Fibroblast of skin of left biceps (primary cell): ENCODE measurements around the gene GRB10.

Experiments used
- DNase-seq, 2 experiments: peaks; one replicate each; pipeline ENCODE4 v3.0.0-alpha.2; 2013; ENCODE audit warnings: low read depth in 2 of 2

GRB10 gene

DNA sequence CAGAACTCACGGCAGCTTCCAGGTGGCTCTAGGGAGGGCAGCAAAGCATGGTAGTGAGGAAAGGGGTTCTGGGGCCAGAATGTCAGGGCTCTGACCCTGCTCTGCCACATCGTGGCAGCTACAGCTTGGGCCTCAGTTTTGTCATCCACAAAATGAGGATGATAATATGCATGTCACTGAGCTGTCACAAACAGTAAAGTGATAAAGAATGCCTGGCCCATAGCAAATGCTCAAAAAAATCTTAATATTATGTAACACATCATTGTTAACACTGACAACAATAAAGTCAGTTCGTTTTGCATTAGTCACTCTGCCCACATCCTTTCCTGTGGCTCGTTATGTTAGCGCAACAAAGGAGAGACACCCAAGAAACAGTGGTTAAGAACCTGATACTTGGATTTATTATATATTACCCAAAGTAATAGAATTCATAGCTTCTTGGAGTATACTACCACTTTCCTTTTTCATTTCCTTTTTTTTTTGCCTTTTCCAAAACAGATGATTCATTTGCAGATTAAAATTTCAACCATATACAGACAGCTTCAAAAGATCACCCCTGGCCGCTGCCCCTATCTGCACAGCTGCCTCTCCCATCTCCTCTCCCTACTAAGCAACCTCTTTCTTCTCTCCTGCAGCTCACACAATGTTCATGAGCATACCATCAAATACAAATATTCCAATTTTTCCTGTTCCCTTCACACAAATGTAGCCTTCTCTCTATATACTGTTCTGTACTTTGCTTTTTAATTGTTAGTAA, 172.0 kb downstream of the GRB10 start:
- DNase-seq = peak in 1 of 2 experiments; percentile 10

DNA sequence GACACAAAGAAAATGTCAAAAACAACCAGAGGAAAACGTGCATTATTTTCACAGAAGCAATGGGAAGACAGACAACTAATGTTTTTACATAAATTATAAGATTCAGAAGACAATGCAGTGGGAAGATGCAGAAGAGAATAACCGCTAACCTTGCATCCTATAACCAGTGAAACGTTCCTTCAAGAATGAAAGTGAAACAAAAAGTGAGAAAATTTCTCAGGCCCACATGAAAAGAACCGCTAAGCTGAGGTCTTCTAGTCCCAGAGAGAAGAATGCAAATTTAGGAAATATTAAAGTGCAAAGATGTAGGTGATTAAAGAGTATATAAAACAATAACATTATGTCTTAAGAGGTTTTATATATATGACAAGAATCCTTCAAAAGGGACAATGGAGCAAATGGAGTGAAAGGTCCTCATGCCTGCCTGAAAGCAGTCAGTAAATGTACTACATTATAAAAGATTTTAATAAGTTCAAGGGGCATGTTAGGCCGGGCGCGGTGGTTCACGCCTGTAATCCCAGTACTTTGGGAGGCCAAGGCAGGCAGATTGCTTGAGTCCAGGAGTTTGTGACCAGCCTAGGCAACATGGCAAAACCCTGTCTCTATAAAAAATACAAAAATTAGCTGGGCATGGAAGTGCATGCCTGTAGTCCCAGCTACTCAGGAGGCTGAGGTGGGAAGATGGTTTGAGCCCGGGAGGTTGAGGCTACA, 174.3 kb downstream of the GRB10 start:
- no peak for DNase-seq

DNA sequence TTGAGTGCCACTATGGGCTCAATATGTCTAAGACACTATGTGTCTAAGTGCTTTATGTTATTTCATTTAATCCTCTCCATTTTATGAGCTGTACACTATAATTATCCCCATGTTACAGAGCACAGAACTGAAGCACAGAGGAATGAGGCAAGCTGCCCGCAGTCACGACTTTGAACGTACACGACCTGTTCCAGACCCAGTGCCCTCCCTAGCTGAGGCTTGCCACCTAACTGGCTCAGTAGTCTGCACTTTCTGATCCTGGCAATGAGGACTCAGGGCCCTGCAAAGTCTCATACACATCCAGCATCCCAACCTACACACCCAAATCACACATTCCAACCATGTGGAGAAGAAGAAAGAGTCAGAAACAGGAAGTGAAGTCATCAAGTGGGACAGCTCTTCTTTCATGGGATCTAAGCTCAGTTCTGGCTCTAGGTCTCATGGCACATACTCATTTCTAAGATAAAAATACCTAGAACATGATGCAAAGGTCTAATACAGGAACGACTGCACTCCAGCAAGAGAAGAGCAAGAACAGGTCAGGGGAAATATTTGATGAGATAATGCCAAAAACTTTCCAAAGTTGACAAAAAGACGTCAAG, 175.1 kb downstream of the GRB10 start:
- DNase-seq = no peak

DNA sequence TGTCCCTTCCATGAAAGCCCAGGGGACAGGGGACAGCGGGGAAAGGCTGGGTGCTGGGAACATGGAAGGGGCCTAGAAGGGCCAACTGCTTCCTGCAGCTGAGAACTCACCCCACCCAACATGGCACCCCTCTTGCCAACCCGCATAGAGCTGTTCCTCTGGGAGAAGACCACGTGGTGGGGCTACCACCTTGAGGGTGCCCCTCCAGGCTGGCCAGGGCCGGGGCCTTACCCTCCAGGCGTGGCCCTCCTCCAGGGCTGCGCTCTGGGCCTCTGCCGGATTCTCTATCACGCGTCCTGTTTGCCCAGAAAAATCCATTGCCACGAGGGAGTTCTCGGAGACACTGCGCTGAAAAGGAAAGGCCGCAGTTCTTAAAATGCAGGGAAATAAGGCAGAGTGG, 177.6 kb downstream of the GRB10 start:
- no peak for DNase-seq

DNA sequence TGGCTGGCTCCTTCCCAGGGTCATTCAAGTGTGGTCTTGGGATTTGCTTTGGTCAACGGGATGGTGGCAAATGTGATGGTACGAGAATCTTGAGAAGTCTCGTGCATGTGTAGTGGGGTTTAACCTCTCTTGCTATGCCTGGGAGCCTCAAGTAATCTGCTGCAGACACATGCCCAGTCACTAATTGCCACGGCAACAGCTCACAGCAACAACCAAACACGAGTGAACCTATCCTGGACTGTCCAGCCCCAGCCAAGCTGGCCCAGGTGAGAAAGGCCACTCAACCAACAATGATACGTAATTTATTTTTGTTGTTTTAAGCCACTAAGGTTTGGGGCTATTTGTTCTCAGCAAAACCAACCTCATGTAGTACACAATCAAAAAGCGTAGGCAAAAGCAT, 179.4 kb downstream of the GRB10 start:
- no peak for DNase-seq

DNA sequence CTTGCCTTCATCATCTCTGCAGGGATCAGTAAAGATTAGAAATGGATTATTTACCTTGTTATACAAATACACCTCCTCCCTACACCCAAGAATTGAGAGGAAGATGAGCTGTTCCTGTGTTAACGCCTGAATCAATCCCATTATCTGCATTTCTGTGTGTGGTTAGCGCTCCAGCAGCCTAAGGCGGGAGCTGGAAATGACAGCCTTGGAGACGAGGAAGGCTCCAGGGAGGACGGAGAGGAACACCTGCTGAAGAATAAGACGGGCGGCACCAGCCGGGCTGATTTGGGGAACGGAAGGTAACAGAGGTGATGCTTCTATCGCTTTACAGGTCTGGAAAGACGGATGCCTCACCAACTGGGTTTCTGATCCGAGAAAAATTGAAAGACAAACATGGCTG, 183.3 kb downstream of the GRB10 start:
- no peak for DNase-seq

DNA sequence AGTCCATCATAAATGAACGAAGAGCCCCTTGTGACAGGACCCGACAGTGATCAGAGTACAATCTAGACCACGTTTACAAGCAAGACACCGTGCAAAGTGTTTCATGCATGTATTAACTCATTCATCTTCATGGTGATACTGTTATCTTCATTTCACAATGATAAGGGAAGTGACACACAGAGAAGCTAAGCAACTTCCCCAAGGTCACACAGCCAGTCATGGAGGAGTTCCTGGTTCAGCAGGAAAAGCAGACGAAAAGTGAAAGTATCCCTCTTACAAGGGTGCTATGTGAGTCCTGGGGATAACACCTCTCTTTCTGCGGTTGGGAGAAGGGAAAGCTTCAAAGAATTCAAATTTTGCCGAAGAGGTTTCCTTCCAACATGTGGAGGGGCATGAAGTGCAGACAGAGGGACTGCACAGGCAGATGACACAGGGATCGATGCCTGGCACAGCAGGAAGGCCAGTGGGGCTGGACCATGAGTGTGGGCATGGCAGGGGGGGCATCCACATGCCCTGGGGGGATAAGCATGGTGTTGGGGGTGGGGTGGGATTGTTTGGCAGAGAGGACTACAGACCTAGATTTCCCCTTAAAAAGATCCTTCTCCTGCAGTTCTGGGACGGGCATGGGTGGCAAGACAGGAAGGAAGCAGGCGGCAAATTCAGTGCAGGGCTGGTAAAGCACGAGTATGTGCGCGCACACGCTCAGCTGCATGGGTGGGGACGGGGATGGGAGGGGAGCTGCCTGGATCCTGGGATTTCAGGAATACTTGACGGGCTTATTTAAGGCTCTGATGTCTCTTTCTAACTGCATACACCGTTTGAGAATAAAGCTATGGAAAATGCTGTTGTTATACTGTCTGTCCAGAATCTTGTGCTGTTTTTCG, 184.0 kb downstream of the GRB10 start:
- no peak for DNase-seq

DNA sequence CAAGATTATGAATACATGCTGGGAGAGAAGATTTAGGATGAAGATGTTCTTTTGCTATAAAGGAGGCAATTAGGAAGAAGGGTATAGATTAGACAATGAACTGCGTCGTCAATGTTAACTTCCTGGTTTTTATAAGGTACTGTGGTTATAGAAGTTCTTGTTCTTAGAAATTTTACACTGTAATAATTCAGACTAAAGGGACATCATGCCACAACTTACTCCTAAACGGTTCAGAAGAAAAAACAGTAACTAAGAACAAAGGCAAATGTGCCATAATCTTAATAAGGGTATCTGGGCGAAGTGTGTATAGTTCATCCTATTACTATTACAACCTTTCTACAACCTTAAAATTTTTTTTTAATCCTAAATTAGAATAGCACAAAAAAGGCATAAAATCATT, 186.2 kb downstream of the GRB10 start:
- no peak for DNase-seq

DNA sequence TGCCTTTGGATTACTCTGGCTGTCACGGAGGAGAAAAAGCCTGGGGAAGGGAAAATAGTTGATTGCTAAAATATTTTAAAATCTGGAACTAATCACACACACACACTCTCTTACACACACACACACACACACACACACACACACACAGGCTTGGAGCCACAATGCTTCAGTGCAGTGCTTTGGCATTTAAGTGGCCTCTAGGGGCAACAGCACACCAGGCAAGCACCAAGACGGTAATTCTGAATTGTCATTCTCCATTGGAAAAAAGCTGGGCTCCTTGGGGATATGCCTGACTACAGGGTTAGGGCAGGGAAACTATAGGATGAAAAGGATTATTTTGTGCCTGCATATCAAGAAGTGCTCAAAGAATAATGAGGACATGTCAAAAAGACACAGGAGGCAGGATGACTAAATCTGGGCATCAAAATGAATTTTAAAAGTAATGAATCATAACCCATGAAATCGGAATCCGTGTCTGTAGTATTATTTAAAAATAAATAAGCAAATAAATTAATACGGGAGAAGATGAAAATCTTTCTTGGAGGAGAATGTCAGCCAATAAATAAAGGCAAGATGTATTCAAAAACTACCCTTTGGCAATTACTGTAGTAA, 187.1 kb downstream of the GRB10 start:
- DNase-seq = peak; percentile 10 to 24

DNA sequence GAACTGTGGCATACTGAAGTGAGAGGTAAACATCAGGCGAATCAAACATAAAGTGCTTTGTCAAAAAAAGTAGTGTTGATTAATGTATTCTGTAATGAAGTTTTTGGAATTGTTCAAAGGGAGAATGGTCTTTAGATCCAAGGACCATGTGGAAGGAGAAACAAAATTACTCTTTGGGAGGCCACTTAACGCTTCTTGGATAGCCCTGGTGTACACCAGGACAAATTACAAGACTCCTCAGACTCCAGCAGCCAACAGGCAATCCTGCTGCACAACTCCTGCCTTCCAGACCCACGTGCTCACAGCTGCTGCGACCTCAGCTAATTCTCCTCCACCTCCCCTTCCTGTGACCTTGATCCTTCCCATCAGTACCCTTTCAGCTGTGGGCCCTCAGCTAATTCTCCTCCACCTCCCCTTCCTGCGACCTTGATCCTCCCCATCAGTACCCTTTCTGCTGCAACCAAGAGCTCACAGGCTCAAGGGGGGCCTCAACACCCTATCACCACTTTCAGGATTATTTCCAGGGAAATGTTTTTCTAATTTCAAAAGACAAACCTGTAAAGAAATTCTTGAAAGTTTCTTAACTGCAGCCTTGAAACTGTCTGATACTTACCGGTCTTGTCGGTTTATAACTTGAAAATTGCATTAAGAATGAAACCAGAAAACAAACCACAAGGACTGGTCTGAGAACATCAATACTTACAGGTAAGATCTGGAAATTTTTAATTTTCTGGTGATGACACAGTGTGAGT, 187.8 kb downstream of the GRB10 start:
- no peak for DNase-seq

DNA sequence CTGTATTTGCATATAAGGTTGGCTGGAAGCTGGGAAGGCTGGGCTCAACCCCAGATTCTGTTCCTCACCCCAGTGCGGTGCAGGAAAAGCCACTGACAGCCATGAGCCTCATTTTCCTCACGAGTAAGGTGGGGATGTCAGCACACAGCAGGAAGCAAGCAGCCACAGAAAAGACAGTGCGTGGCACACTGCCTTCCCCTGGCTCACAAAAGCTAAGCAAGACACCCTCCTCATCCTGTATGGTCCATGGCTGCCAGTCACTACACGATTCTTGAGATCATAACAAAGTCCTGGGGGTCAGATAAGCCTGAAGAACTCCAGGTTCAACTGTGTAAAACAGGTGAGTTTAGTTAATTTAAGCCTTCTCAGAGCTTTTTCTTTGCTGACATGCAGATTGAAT, 188.6 kb downstream of the GRB10 start:
- no peak for DNase-seq

DNA sequence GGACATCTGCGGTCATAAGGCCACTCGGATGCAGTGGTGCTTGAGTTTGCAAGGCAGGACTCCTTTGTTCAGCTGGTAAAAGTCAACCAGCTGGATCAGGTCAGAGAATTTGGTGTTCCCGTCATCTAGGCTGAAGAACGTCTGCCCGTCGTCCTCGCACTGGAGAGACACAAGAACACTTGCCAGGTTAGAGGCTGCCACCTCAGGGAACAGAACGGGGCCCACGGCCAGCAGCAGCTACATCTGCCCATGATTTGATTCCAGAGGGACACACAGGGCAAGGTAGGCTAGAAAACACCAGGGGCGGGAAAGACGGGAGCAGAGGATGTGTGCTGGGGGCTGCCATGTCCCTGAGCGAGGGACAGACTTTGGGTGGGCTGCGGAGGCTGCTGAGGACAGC, 189.8 kb downstream of the GRB10 start:
- DNase-seq = no peak

DNA sequence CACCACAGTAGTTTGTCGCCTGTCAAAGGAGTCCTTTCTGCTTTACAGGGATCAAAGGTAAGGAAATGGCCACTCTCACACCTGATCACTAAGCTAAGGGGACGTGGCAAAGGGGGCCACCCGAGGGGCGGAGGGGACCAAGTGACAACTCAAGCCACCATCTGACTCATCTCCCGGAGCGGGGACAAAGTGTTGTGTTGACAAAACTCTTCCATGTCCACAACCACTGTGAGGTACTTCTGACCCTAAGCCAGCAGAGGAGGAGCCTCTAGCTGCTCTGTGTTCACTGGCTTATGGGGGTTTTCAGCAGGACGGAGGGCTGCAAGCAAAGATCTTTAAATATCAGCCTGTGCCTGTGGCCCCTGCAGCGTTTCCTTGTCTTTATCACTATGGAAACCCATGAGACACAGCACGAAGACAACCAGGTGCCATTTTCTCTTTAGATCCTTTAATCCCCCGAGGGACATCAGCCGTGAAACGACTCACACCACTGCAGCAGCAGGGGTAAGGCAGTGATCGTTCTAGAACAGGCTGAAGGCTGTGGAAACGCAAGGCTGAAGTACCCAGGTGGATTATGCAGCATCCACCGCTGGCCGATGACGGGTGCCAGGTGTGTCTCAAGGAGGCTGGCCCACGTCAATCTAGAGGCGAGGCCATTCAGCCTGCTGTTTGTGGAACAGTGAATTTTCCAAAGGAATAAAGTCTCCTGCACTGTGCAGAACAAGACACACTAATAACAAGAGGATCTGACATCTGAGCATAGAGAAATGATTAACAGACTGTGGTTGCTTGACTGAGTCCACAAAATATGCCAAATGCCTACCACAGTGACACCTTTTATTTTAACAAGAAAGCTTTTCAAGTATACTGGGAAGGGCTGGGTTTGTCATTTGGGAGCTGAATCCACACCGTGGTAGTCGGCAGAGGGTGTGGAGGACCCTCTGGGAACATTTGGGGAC, 190.9 kb downstream of the GRB10 start:
- DNase-seq = no peak

DNA sequence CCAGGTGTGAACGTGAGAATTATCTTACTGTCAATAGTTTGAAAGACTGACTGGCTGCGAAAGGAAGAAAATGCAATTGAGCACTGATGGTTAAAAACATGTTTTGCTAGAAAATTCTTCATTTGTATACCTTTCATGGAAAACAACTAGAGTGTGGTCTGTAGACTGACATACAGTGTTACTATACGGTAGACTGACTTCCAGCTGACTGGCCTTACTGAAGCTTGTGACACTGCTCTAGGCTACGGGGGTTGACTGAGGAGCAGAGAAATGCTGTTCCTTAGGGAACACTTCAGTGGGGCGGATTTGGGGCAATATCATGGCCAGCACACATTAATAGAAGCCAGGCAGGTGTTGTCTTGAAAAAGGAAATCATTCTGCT, 191.6 kb downstream of the GRB10 start:
- no peak for DNase-seq

DNA sequence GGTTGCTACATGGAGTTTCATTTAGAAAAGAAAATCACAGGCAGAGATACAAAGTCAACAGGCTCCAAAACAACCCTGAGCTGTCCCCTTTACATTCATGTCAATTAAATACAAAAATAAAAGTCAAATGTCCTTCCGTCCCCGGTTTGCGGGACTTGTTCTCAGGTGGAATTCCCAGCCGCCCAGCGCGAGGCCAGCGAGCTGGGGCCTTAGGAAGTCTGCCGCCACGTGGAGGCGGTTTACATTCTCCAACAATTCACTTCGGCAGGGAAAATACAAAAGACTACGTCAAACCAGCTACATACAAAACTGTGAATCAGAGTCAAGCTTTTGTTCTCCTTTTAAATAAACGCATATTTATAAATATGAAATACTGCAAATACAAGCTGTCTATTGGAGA, 192.2 kb downstream of the GRB10 start:
- no peak for DNase-seq

DNA sequence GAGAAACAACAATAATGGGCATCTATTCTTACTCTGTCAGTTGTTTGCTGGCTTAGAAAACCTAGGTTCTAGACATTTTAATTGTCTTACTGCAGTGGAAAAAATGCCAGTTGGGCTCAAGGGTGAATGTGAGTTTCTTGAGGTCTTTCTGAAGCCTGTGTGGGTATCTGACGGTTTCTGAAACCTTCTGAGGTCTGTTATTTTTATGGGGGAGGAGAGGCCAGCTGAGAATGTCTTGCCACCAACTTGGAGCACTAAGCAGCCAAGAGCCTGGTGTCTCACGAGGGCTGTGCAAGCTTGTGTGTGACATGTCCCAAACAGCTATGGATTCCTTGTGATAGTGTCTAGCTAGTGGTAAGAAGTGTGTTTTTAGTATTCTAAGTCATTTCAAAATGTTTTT, 193.3 kb downstream of the GRB10 start:
- DNase-seq = no peak

DNA sequence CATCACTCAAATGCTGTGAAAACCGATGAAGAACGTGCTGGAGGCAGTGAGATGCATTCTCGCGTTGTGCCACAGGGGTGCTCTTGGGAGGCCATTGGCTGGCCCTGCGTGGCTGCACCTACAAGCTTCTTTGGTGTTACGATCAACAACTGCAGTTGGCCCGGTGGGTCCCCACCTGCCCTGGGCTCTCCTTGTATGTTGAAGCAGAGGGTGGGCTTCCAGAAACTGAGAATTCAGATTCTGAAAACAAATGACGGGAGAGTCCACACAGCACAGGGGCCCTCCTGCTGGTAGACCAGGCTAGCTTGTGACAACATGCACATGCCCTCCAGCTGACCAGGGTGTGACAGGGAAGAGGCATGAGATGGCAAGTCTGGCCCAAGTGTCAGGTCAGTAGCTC, 193.8 kb downstream of the GRB10 start:
- no peak for DNase-seq

DNA sequence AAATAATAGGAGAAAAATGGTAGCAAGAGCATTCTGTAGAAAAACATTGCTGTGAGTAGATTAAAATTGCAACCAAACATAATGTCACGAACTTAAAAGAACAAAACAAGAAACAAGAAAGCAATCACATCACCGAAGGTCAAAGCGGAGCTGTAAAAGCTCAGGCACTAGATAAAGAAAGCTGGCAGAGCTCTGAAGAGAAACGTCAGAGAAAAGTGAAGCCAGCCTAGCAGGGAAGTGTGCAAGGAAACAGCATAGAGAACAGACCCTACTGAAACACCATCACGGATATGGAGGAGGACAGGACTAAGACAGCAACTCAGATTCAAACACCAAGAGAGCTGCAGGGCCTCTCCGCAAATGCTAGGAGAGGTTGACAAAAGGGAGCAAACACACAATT, 195.0 kb downstream of the GRB10 start:
- no peak for DNase-seq

DNA sequence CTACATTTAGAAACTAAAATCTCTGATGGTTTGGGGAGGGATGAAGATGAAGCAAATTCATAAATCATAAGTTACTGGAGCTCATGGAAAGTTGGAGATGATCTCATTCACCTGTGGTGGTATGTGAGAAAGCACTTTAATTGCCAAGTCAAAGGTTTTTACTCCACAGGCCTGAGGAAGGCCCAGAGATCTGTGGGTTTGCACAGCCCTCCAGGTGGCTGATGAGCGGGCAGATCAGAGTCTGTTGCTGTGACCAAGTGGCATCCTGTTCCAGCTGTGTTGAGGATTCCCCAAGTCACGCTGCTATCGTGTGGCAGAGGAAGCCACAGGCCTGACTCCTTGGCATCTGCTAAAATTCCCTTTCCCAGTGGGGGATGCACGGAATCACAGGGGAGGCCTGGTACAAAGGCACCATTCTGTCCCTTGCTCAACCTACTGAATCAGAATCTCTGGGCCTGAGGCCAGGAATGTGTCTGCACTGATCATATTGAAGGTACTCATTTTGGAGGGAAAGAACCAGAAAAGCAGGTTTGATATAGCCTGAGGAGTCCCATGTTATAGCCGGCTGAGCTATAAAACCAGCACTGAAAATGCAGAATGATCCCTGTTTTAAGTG, 197.8 kb downstream of the GRB10 start:
- DNase-seq = no peak
